Transverse colon (tissue), 4 donors: Measurements from ENCODE around the gene FLVCR2.

ENCODE experiments used
- CTCF ChIP-seq, 5 experiments: fragments of 200-600 bp in 3 of 5; fragments of 450-650 bp in 2 of 5; sonication (generic) in 3 of 5; IDR thresholded peaks; 1 replicate in 2 of 5; 2 replicates in 3 of 5; pipeline ENCODE4 v1.5.1; 2016 to 2017; ENCODE audit warnings: antibody characterized with exemption in 5 of 5, inconsistent platforms in 3 of 5, mild to moderate bottlenecking in 2 of 5, moderate library complexity in 1 of 5
- EP300 ChIP-seq: sonication (generic); formaldehyde crosslinking; IDR thresholded peaks from one replicate; pipeline ENCODE4 v1.6.1; 2017; ENCODE audit warnings: antibody characterized with exemption, low read depth
- POLR2A ChIP-seq: fragments of 450-650 bp; IDR thresholded peaks from one replicate; pipeline ENCODE4 v1.6.1; 2016; ENCODE audit warnings: antibody characterized with exemption, mild to moderate bottlenecking, moderate library complexity
- POLR2AphosphoS5 ChIP-seq, 3 donors: sonication (generic); formaldehyde crosslinking; IDR thresholded peaks; one replicate each; pipeline ENCODE4 v1.6.1; 2016; ENCODE audit warnings: antibody characterized with exemption in 3 of 3

DNA sequence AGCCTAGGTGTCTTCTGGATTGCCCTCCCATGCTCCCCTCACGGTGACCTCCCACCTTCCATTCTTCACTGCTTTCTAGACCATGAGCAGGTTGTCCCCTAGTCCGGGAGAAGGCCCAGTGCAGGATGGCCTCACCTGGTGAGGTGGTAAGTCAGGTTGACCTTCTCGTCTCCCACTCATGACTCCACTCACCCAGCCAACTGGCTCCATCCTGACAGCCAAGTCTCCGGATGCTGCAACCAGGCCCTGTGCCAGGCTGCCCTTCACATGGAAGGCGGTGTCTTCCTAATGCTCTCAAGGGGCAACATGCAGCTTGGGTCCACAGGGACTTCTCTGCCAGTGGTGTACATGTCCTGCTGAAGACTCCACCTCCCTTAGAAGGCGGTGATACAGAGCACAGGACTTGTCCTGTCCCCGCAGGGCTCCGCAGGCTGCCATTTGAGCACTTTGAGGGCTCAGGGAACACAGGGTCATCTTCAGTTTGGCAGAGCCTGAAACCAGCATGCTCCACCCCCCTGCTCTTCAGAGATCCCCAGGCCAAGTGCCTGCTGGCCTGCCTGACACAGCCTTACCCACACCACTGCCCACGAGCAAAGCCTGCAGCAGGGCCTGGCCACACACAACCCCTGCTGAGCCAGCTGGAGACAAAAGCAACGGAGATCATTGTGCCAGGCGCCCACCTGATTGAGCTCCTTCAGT lies 30.7 kb upstream of the FLVCR2 start:
- no peak for TF ChIP-seq CTCF (IDR thresholded peaks at IDR 0.05)
- no peak for TF ChIP-seq POLR2AphosphoS5 (IDR thresholded peaks at IDR 0.05)
- no peak for TF ChIP-seq POLR2A
- no peak for TF ChIP-seq EP300
